Skeletal muscle cell (primary cell): ENCODE data around the gene DCBLD2.

Experiments
- DNase-seq: peaks from one replicate; pipeline ENCODE4 v3.0.0-alpha.2; 2010; ENCODE audit warnings: low read depth
- H3K4me3 ChIP-seq: 2 replicates; pipeline ENCODE4 v1.5.1; 2011; ENCODE audit warnings: low read depth, mild to moderate bottlenecking, control low read depth, low read length, moderate library complexity

Gene DCBLD2

GRCh38 chr3:98805571-98805970 is 95.9 kb downstream of the DCBLD2 start:
- DNase-seq, result no peak
- H3K4me3 ChIP-seq, result no peak overlapping the region

DNA sequence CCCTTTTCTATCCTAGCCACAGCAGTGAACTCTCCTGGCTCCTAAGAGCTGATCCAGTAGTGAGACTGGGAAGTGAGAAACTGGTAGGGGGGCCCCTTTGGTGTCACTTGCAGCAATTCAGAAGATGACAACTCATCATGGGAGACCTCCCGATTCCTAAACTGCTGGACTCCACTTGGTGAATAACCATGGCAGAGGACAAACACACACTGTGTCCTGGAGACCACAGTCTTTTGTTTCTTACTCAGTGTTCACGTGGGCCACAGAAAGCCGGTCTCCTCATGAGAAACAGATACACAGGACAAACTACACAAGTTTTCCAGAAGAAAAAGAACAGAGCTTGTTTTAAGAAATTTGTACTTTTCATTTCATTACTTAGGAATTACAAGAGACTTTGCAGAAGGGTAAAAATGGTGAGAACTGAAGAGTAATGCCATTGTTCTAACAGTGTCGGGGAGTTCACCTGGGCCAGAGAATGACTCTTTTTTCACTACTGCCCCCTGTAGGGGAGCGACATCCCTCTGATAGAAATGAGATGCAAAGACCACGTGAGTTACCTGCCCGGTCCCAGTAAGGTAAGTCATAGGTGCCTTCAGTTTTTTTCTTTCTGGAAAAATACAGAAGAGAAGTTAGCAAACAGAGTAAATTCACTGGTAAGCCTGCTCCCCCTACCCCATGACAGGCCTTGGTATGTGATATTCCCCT is 100.3 kb downstream of the DCBLD2 start:
- H3K4me3 ChIP-seq, result no peak overlapping the region
- no peak for DNase-seq

DNA sequence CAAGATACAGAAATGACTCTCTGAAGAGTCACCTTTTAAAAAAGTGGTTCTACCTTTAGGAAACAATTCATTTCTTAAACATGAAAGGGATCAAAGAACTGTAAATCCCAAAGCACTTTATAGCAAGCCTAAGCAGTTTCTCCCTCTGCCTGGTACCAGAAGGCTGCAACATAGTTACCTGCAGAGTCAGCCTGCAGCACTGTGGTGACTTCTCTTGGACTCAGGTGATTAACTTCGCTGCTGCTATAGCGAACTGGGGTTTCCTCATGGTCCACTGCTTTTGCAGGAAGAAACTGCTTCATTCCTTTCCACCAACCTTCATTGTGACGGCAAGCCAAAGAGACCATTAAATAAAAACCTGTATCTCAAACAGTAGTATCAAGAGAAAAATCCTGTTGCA is 101.1 kb downstream of the DCBLD2 start:
- H3K4me3 ChIP-seq, result no peak overlapping the region
- no peak for DNase-seq

DNA sequence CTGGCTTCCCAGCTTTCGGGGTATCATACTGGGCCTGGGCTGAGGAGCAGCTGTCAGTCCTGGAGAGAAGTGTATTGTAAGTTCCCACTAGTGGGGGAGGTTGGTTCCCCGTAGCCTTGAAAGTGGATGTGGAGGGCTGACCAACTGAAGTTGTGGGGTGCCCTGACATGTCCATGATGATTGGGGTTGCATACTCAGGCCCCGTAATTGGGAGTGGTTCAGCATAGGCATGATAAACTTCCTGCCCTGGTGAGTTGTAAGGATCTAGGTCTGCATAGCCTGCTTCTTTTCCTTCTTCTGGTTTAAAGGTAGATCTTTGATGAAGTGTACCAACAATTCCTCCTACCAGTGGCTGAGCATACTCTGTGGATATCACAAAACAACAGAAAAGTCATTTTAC is 102.0 kb downstream of the DCBLD2 start:
- DNase-seq, result no peak
- H3K4me3 ChIP-seq, result no peak overlapping the region

DNA sequence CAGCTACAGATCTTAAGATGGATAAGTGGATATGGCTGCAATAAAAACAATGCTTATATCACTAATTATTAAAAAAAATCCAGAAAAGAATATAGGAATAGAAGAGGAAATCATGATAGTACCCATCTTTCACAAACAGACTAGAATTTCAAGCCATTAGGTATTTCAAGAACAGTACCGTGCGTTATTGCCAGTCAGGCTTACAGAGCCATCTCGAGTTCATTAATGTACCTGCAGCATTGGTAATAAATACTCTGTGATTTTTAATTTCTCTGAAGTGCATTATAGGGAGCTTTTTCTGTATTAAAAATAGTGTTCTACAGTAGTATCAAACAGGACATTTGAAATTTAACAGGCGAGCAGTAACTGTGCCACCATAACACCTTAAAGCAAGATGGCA is 102.7 kb downstream of the DCBLD2 start:
- DNase-seq, result no peak
- H3K4me3 ChIP-seq, result no peak overlapping the region

GRCh38 chr3:98797905-98798304 is 103.6 kb downstream of the DCBLD2 start:
- DNase-seq, result no peak
- no peak overlapping the region for H3K4me3 ChIP-seq

GRCh38 chr3:98796334-98796733 is 105.2 kb downstream of the DCBLD2 start:
- no peak for DNase-seq
- H3K4me3 ChIP-seq, result no peak overlapping the region

- no peak overlapping the region for H3K4me3 ChIP-seq
- DNase-seq, result no peak
Observed at GRCh38 chr3:98793971-98794370, 107.5 kb downstream of the DCBLD2 start.

- H3K4me3 ChIP-seq, result no peak overlapping the region
- no peak for DNase-seq
Observed at GRCh38 chr3:98791341-98792325, 109.9 kb downstream of the DCBLD2 start.

DNA sequence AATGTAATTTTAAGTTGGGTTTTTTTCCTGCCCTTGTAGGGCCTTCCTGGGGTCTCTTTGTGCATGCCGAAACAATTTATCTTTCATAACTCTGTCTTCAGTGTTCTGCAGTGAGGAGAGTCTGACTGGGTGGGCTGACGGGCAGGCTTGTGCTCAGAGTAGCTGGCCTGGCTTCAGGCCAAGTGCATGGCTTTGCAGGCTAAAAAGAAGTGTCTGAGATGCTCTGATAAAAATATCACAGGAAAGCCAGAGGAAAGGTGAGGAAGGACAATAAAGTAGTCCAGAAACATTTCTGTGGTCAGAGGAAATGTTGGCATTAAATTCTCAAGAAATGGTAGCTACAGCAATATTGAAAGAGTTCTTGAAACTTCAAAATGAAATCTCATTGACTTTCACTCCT is 112.8 kb downstream of the DCBLD2 start:
- no peak overlapping the region for H3K4me3 ChIP-seq
- DNase-seq, result no peak

DNA sequence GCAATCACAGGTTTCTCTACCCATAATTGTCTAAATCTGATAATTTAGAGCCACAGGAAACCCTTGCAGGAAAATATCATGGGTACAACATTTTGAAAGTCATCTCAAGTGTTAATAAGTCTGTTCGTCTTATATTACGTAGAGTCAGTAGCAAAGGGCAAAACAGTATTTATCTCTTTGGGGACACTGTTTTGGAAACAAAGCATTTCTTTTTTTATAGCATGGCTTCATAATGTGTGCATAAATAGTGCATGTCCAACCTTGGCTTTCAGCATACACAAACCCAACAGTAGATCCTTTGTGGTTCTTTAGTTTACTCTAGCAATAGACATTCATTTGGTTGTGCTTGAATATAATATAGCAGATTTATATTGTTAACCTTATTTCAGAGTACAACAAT is 114.3 kb downstream of the DCBLD2 start:
- no peak for DNase-seq
- H3K4me3 ChIP-seq, result no peak overlapping the region

GRCh38 chr3:98786364-98787006 is 115.0 kb downstream of the DCBLD2 start:
- DNase-seq, result no peak
- no peak overlapping the region for H3K4me3 ChIP-seq

GRCh38 chr3:98784666-98785600 is 116.6 kb downstream of the DCBLD2 start:
- peak; percentile 79 for DNase-seq

GRCh38 chr3:98784042-98784441 is 117.5 kb downstream of the DCBLD2 start:
- H3K4me3 ChIP-seq, result no peak overlapping the region
- DNase-seq, result no peak

More at GRCh38 chr3:98784666-98785600, 116.6 kb downstream of the DCBLD2 start:
- H3K4me3 ChIP-seq, result no peak overlapping the region

- no peak overlapping the region for H3K4me3 ChIP-seq
- no peak for DNase-seq
Observed at GRCh38 chr3:98782824-98783500, 118.5 kb downstream of the DCBLD2 start.

GRCh38 chr3:98780343-98780742 is 121.2 kb downstream of the DCBLD2 start:
- H3K4me3 ChIP-seq, result no peak overlapping the region
- no peak for DNase-seq

GRCh38 chr3:98779541-98780335 is 121.8 kb downstream of the DCBLD2 start:
- DNase-seq, result no peak
- no peak overlapping the region for H3K4me3 ChIP-seq
